Ovary (tissue), 3 donors: ENCODE measurements around the gene NR3C2.

Experiments
- CTCF ChIP-seq, 3 donors: fragments of 450-650 bp in 2 of 3; fragments of 200-600 bp in 1 of 3; IDR thresholded peaks; one replicate each; pipeline versions ENCODE4 v1.5.1 to v1.8.0; 2016 to 2022; ENCODE audit warnings: antibody characterized with exemption in 3 of 3, mild to moderate bottlenecking in 1 of 3
- EP300 ChIP-seq: sonication (generic); formaldehyde crosslinking; IDR thresholded peaks from one replicate; pipeline ENCODE4 v1.6.1; 2017; ENCODE audit warnings: antibody characterized with exemption
- POLR2A ChIP-seq: fragments of 450-650 bp; IDR thresholded peaks from one replicate; pipeline ENCODE4 v1.6.1; 2017; ENCODE audit warnings: antibody characterized with exemption, mild to moderate bottlenecking, moderate library complexity
- donor health status: DM: no; HTN: no; CAD: no.

- TF ChIP-seq CTCF (IDR thresholded peaks at IDR 0.05) (no peak), POLR2A (no peak), EP300 (no peak)
These were observed 381.7 kb downstream of the NR3C2 start for GRCh38 chr4:148060264-148061140.
